ENCODE measurements around the gene ITGA3.

ITGA3 gene

GRCh38 chr17:50055426-50056216 is at the start of gene ITGA3:
TSS of gene ITGA3 (plus strand) at chr17:50056110. CDS start at chr17:50056440, 330 bp downstream.
- Histone ChIP-seq H3K9me3 (ENCODE audit: insufficient read depth, low read depth, low read length) (no peaks in the 10 kb centered on the region), H3K36me3 (ENCODE audit: insufficient read depth, low read depth, low read length) (no peaks in the 10 kb centered on the region), H3K4me1 (ENCODE audit: insufficient read depth, low read length) (peaks cover 25% of the 10 kb centered on the region), H3K9ac (ENCODE audit: low read depth, low read length) (peak within 1 kb of the TSS; percentile 51; the same call in 1 of the 2 replicates), H3K27me3 (ENCODE audit: insufficient read depth, low read length) (peaks cover 40% of the 10 kb centered on the region), H3K27ac (ENCODE audit: low read length) (no peak within 1 kb of the TSS), H3K4me3 (ENCODE audit: low read length) (peak within 1 kb of the TSS; percentile 79)

GRCh38 chr17:50009282-50009681 is 46.6 kb upstream of the ITGA3 start:
- H3K36me3 ChIP-seq (ENCODE audit: insufficient read depth, low read depth, low read length) = no peaks in the 10 kb centered on the region
- no peak overlapping the region for H3K27ac ChIP-seq (ENCODE audit: low read length)
- H3K4me1 ChIP-seq (ENCODE audit: insufficient read depth, low read length) = no peaks in the 10 kb centered on the region
- no peak overlapping the region for H3K9ac ChIP-seq (ENCODE audit: low read depth, low read length)
- 0 out of 2 replicates have a peak, but pooled peaks cover 6% of the 10 kb centered on the region for H3K27me3 ChIP-seq (ENCODE audit: insufficient read depth, low read length)
- peaks cover 8% of the 10 kb centered on the region; the same call in 1 of the 2 replicates for H3K9me3 ChIP-seq (ENCODE audit: insufficient read depth, low read depth, low read length)
- no peak overlapping the region for H3K4me3 ChIP-seq (ENCODE audit: low read length)

GRCh38 chr17:50013079-50013478 is 42.8 kb upstream of the ITGA3 start:
- H3K4me3 ChIP-seq (ENCODE audit: low read length) = no peak overlapping the region
- no peaks in the 10 kb centered on the region for H3K4me1 ChIP-seq (ENCODE audit: insufficient read depth, low read length)
- 0 out of 2 replicates have a peak, but pooled peaks cover 5% of the 10 kb centered on the region for H3K27me3 ChIP-seq (ENCODE audit: insufficient read depth, low read length)
- H3K27ac ChIP-seq (ENCODE audit: low read length) = no peak overlapping the region
- no peaks in the 10 kb centered on the region for H3K36me3 ChIP-seq (ENCODE audit: insufficient read depth, low read depth, low read length)
- H3K9ac ChIP-seq (ENCODE audit: low read depth, low read length) = no peak overlapping the region
- H3K9me3 ChIP-seq (ENCODE audit: insufficient read depth, low read depth, low read length) = peaks cover 9% of the 10 kb centered on the region; the same call in 1 of the 2 replicates

GRCh38 chr17:50014471-50015088 is 41.3 kb upstream of the ITGA3 start:
- Histone ChIP-seq H3K27me3 (ENCODE audit: insufficient read depth, low read length) (no peaks in the 10 kb centered on the region), H3K36me3 (ENCODE audit: insufficient read depth, low read depth, low read length) (no peaks in the 10 kb centered on the region), H3K4me3 (ENCODE audit: low read length) (no peak overlapping the region), H3K9ac (ENCODE audit: low read depth, low read length) (no peak overlapping the region), H3K27ac (ENCODE audit: low read length) (no peak overlapping the region), H3K9me3 (ENCODE audit: insufficient read depth, low read depth, low read length) (peaks cover 9% of the 10 kb centered on the region; the same call in 1 of the 2 replicates), H3K4me1 (ENCODE audit: insufficient read depth, low read length) (no peaks in the 10 kb centered on the region)

- H3K27me3 ChIP-seq (ENCODE audit: insufficient read depth, low read length) = no peaks in the 10 kb centered on the region
- H3K4me1 ChIP-seq (ENCODE audit: insufficient read depth, low read length) = no peaks in the 10 kb centered on the region
- H3K4me3 ChIP-seq (ENCODE audit: low read length) = no peak overlapping the region
- H3K9ac ChIP-seq (ENCODE audit: low read depth, low read length) = no peak overlapping the region
- no peak overlapping the region for H3K27ac ChIP-seq (ENCODE audit: low read length)
- no peaks in the 10 kb centered on the region for H3K36me3 ChIP-seq (ENCODE audit: insufficient read depth, low read depth, low read length)
- H3K9me3 ChIP-seq (ENCODE audit: insufficient read depth, low read depth, low read length) = peaks cover 9% of the 10 kb centered on the region; the same call in 1 of the 2 replicates
Measured at GRCh38 chr17:50015146-50015545, 40.8 kb upstream of the ITGA3 start.

- H3K36me3 ChIP-seq (ENCODE audit: insufficient read depth, low read depth, low read length) = no peaks in the 10 kb centered on the region
- no peaks in the 10 kb centered on the region for H3K27me3 ChIP-seq (ENCODE audit: insufficient read depth, low read length)
- no peak overlapping the region for H3K9ac ChIP-seq (ENCODE audit: low read depth, low read length)
- H3K27ac ChIP-seq (ENCODE audit: low read length) = no peak overlapping the region
- no peaks in the 10 kb centered on the region for H3K4me1 ChIP-seq (ENCODE audit: insufficient read depth, low read length)
- no peak overlapping the region for H3K4me3 ChIP-seq (ENCODE audit: low read length)
- peaks cover 5% of the 10 kb centered on the region for H3K9me3 ChIP-seq (ENCODE audit: insufficient read depth, low read depth, low read length)
Measured at GRCh38 chr17:50018909-50019308, 37.0 kb upstream of the ITGA3 start.

- H3K36me3 ChIP-seq (ENCODE audit: insufficient read depth, low read depth, low read length) = no peaks in the 10 kb centered on the region
- H3K9ac ChIP-seq (ENCODE audit: low read depth, low read length) = no peak overlapping the region
- H3K27me3 ChIP-seq (ENCODE audit: insufficient read depth, low read length) = no peaks in the 10 kb centered on the region
- no peak overlapping the region for H3K27ac ChIP-seq (ENCODE audit: low read length)
- H3K4me1 ChIP-seq (ENCODE audit: insufficient read depth, low read length) = no peaks in the 10 kb centered on the region
- H3K9me3 ChIP-seq (ENCODE audit: insufficient read depth, low read depth, low read length) = peaks cover 11% of the 10 kb centered on the region
- no peak overlapping the region for H3K4me3 ChIP-seq (ENCODE audit: low read length)
Measured at GRCh38 chr17:50020841-50021599, 34.9 kb upstream of the ITGA3 start.

GRCh38 chr17:50021681-50022370 is 34.1 kb upstream of the ITGA3 start:
- Histone ChIP-seq H3K27me3 (ENCODE audit: insufficient read depth, low read length) (no peaks in the 10 kb centered on the region), H3K4me1 (ENCODE audit: insufficient read depth, low read length) (0 out of 2 replicates have a peak, but pooled peaks cover 3% of the 10 kb centered on the region), H3K36me3 (ENCODE audit: insufficient read depth, low read depth, low read length) (no peaks in the 10 kb centered on the region), H3K4me3 (ENCODE audit: low read length) (no peak overlapping the region), H3K9ac (ENCODE audit: low read depth, low read length) (no peak overlapping the region), H3K9me3 (ENCODE audit: insufficient read depth, low read depth, low read length) (peaks cover 11% of the 10 kb centered on the region), H3K27ac (ENCODE audit: low read length) (no peak overlapping the region)

- H3K36me3 ChIP-seq (ENCODE audit: insufficient read depth, low read depth, low read length) = no peaks in the 10 kb centered on the region
- peaks cover 11% of the 10 kb centered on the region for H3K9me3 ChIP-seq (ENCODE audit: insufficient read depth, low read depth, low read length)
- no peak overlapping the region for H3K9ac ChIP-seq (ENCODE audit: low read depth, low read length)
- H3K4me1 ChIP-seq (ENCODE audit: insufficient read depth, low read length) = peaks cover 6% of the 10 kb centered on the region; the same call in 1 of the 2 replicates
- no peak overlapping the region for H3K4me3 ChIP-seq (ENCODE audit: low read length)
- H3K27ac ChIP-seq (ENCODE audit: low read length) = no peak overlapping the region
- H3K27me3 ChIP-seq (ENCODE audit: insufficient read depth, low read length) = peaks cover 1% of the 10 kb centered on the region
Measured at GRCh38 chr17:50022463-50023130, 33.3 kb upstream of the ITGA3 start.

GRCh38 chr17:50023520-50023919 is 32.4 kb upstream of the ITGA3 start:
- H3K36me3 ChIP-seq (ENCODE audit: insufficient read depth, low read depth, low read length) = no peaks in the 10 kb centered on the region
- peaks cover 11% of the 10 kb centered on the region for H3K9me3 ChIP-seq (ENCODE audit: insufficient read depth, low read depth, low read length)
- no peak overlapping the region for H3K4me3 ChIP-seq (ENCODE audit: low read length)
- no peak overlapping the region for H3K27ac ChIP-seq (ENCODE audit: low read length)
- peaks cover 6% of the 10 kb centered on the region for H3K27me3 ChIP-seq (ENCODE audit: insufficient read depth, low read length)
- H3K9ac ChIP-seq (ENCODE audit: low read depth, low read length) = no peak overlapping the region
- H3K4me1 ChIP-seq (ENCODE audit: insufficient read depth, low read length) = peaks cover 13% of the 10 kb centered on the region

- no peak overlapping the region for H3K27ac ChIP-seq (ENCODE audit: low read length)
- no peak overlapping the region for H3K4me3 ChIP-seq (ENCODE audit: low read length)
- peaks cover 11% of the 10 kb centered on the region for H3K9me3 ChIP-seq (ENCODE audit: insufficient read depth, low read depth, low read length)
Measured at GRCh38 chr17:50024808-50025207, 31.1 kb upstream of the ITGA3 start.

More at GRCh38 chr17:50024808-50025207, 31.1 kb upstream of the ITGA3 start:
- H3K9ac ChIP-seq (ENCODE audit: low read depth, low read length) = no peak overlapping the region
- peaks cover 6% of the 10 kb centered on the region for H3K27me3 ChIP-seq (ENCODE audit: insufficient read depth, low read length)
- no peaks in the 10 kb centered on the region for H3K36me3 ChIP-seq (ENCODE audit: insufficient read depth, low read depth, low read length)
- peaks cover 15% of the 10 kb centered on the region for H3K4me1 ChIP-seq (ENCODE audit: insufficient read depth, low read length)

Data from iPS-20b (cell line).